HepG2 (cell line): ENCODE results near the gene TMEM63C. TPM values are rescaled to one million over a fixed set of nuclear protein-coding genes. Genes with fewer than 3 reads are reported as not detected.

Source experiments
- ATAC-seq: fragments of 200-7000 bp; cut with Tn5 transposase; 3 replicates; pipeline ENCODE4 v1.9.1; 2020; ENCODE audit warnings: mild to moderate bottlenecking, moderate library complexity
- BruUV-seq: library from RNA; stranded (reverse); fragments of 400-500 nt; replicated peaks from 2 replicates; lab custom pipeline; 2021; lab: Mats Ljungman, UMichigan
- CTCF ChIA-PET: fragments of 300-600 bp; formaldehyde crosslinking; extraction: SDS; loops from one replicate; lab custom pipeline; 2021; ENCODE audit warnings: low total read pairs, inconsistent platforms, low intra/inter-chr PET ratio; lab: Yijun Ruan, JAX
- POLR2A ChIA-PET: fragments of 350-600 bp; sonication (Branson Sonifier 250); formaldehyde crosslinking; loops from one replicate; lab custom pipeline; 2020; ENCODE audit warnings: antibody characterized with exemption, inconsistent platforms; lab: Yijun Ruan, JAX
- DNase-seq: peaks from one replicate; pipeline ENCODE4 v3.0.0-alpha.2; 2015; ENCODE audit warnings: low spot score
- FAIRE-seq: peaks from 3 replicates; lab custom pipeline; 2011; peaks lifted over from hg19 to GRCh38; lab: Jason Lieb, UNC
- H2AFZ ChIP-seq: one replicate; pipeline ENCODE4 v1.6.1; 2011; ENCODE audit warnings: low read length, inconsistent platforms
- H3K27ac ChIP-seq: fragments of 300-600 bp; 3 replicates; pipeline ENCODE4 v1.8.0; 2011; ENCODE audit warnings: mixed run types, mild to moderate bottlenecking, mixed read lengths, low read length, inconsistent platforms; ENCODE audit not compliant: insufficient read depth; ENCODE audit errors: extremely low read length
- H3K27me3 ChIP-seq, 2 experiments: fragments of 200-600 bp in 1 of 2; 2 replicates in 1 of 2; 3 replicates in 1 of 2; pipeline versions ENCODE4 v1.6.0 to v1.8.0; 2011; ENCODE audit warnings: low read length in 2 of 2, mild to moderate bottlenecking in 2 of 2, moderate library complexity in 2 of 2, inconsistent platforms in 1 of 2; ENCODE audit not compliant: insufficient read depth in 2 of 2, control insufficient read depth in 1 of 2
- H3K36me3 ChIP-seq, 2 experiments: fragments of 200-600 bp in 1 of 2; replicated peaks in 1 of 2; 2 replicates in 1 of 2; 3 replicates in 1 of 2; pipeline versions ENCODE4 v1.5.1 to v1.8.0; 2011; ENCODE audit warnings: low read length in 2 of 2, inconsistent platforms in 1 of 2; ENCODE audit not compliant: insufficient read depth in 2 of 2, control insufficient read depth in 1 of 2
- H3K4me1 ChIP-seq: 2 replicates; pipeline ENCODE4 v1.5.1; 2012; ENCODE audit warnings: low read length, inconsistent platforms; ENCODE audit not compliant: insufficient read depth
- H3K4me2 ChIP-seq: 2 replicates; pipeline ENCODE4 v1.6.0; 2011; ENCODE audit warnings: low read depth, low read length, inconsistent platforms
- H3K4me3 ChIP-seq, 3 experiments: fragments of 200-600 bp in 1 of 3; sonication (generic), shearing (Covaris generic) in 1 of 3; replicated peaks in 1 of 3; 2 replicates each; pipeline ENCODE4 v1.5.1; 2011 to 2016; ENCODE audit warnings: low read length in 3 of 3, inconsistent platforms in 2 of 3, low read depth in 2 of 3, mild to moderate bottlenecking in 2 of 3, control low read depth in 1 of 3, mixed read lengths in 1 of 3; ENCODE audit not compliant: insufficient read depth in 1 of 3
- H3K79me2 ChIP-seq: one replicate; pipeline ENCODE4 v1.6.1; 2011; ENCODE audit warnings: low read length, inconsistent platforms; ENCODE audit not compliant: insufficient read depth
- H3K9ac ChIP-seq: 2 replicates; pipeline ENCODE4 v1.6.0; 2011; ENCODE audit warnings: mild to moderate bottlenecking, low read depth, low read length, inconsistent platforms; ENCODE audit not compliant: insufficient read depth
- H3K9me3 ChIP-seq: 2 replicates; pipeline ENCODE4 v1.5.1; 2012; ENCODE audit warnings: mild to moderate bottlenecking, low read length
- H4K20me1 ChIP-seq: 2 replicates; pipeline ENCODE4 v1.6.0; 2011; ENCODE audit warnings: inconsistent platforms, mild to moderate bottlenecking, low read length, moderate library complexity; ENCODE audit not compliant: insufficient read depth
- HMG20A ChIP-seq: IDR thresholded peaks from 2 replicates; pipeline ENCODE4 v1.6.1; 2016; ENCODE audit warnings: borderline replicate concordance
- HNF4A ChIP-seq: sonication (generic); formaldehyde crosslinking; IDR thresholded peaks from 2 replicates; pipeline ENCODE4 v1.4.0; 2020; ENCODE audit warnings: missing genetic modification reagents
- KDM4B ChIP-seq: sonication (generic); formaldehyde crosslinking; IDR thresholded peaks from 2 replicates; pipeline ENCODE4 v1.4.0; 2020; ENCODE audit warnings: missing genetic modification reagents
- KDM5A ChIP-seq: fragments of 200-600 bp; sonication (generic); IDR thresholded peaks from 2 replicates; pipeline ENCODE4 v1.7.0; 2018; ENCODE audit warnings: antibody characterized with exemption, mild to moderate bottlenecking, low read length, borderline replicate concordance
- SKIL ChIP-seq: sonication (generic); formaldehyde crosslinking; IDR thresholded peaks from 2 replicates; pipeline ENCODE4 v1.8.0; 2022; ENCODE audit warnings: missing genetic modification reagents, mild to moderate bottlenecking, moderate library complexity, borderline replicate concordance
- ZNF253 ChIP-seq: sonication (generic); formaldehyde crosslinking; IDR thresholded peaks from 2 replicates; pipeline ENCODE4 v1.8.0; 2022; ENCODE audit warnings: mild to moderate bottlenecking, missing genetic modification reagents, borderline replicate concordance
- ZNF292 ChIP-seq: sonication (generic); formaldehyde crosslinking; IDR thresholded peaks from 2 replicates; pipeline ENCODE4 v1.8.1; 2022; ENCODE audit warnings: mild to moderate bottlenecking, low read depth, missing genetic modification reagents, borderline replicate concordance
- ZNF567 ChIP-seq: sonication (generic); formaldehyde crosslinking; IDR thresholded peaks from 2 replicates; pipeline ENCODE4 v1.8.1; 2023; ENCODE audit warnings: mild to moderate bottlenecking, missing genetic modification reagents, borderline replicate concordance
- WGBS: methylation state at CpG from one replicate; pipeline ENCODE4 v1.1.6; 2017; ENCODE audit warnings: low lambda C conversion rate; 5-methylcytosine and 5-hydroxymethylcytosine counted together
- in situ Hi-C: cut with HindIII; loops from 2 replicates; pipeline ENCODE4 v1.10.0; 2017; ENCODE audit warnings: low pct_unique_long_range_greater_than_20kb; ENCODE audit not compliant: extremely low pct_ligation_motif_present
- intact Hi-C: fragments of 100-400 bp; cut with micrococcal nuclease; formaldehyde crosslinking; loops from one replicate; pipeline ENCODE4 v1.10.0; 2022; ENCODE audit not compliant: unreplicated experiment
- polyA plus RNA-seq, 8 experiments: library from polyadenylated mRNA; depleted of rRNA in 3 of 8; stranded (reverse) in 7 of 8; unstranded in 1 of 8; fragments of >200 nt; fragmentation: Illumina TruSeq in 4 of 8; extraction: Trizol in 4 of 8; gene quantifications; 2 replicates each; pipeline versions ENCODE4 v1.2.1 to v1.2.3, GENCODE V29; 2011 to 2016; ENCODE audit warnings: low read depth in 4 of 8, missing spikeins in 1 of 8, mixed read lengths in 1 of 8; ENCODE audit not compliant: insufficient read depth in 1 of 8
- total RNA-seq, 5 experiments: library from RNA; depleted of rRNA; stranded (reverse); fragments of >200 nt; fragmentation: Illumina TruSeq; extraction: Trizol; gene quantifications; 2 replicates each; pipeline ENCODE4 v1.2.3, GENCODE V29; 2016; ENCODE audit warnings: low read depth in 1 of 5

The TMEM63C gene
- total and polyA plus RNA-seq, 2 of the 13 experiments (the other 11 are each of a cell fraction or from before 2014, with no cell fraction given), result 0.17 to 0.27 TPM

- no peak for TF ChIP-seq SKIL (CRISPR knock-in tag)
- TF ChIP-seq, all 625 proteins: peak for 16
Observed at GRCh38 chr14:77141214-77142004, 40.2 kb upstream of the TMEM63C start, which contains the start of gene ZDHHC22 (continued).

- Histone ChIP-seq H3K9ac (no peak overlapping the region), H3K9me3 (no peaks in the 10 kb centered on the region), H3K27me3 (peaks cover 5 to 54% of the 10 kb centered on the region in 2 experiments; a peak in 4 of 5 replicates), H3K36me3 (no peaks in the 10 kb centered on the region), H2AFZ (no peak overlapping the region), H4K20me1 (peaks cover 9% of the 10 kb centered on the region; the same call in 1 of the 2 replicates), H3K4me3 (peak overlapping the region in 1 of 3 experiments; percentile 67; a peak in 2 of 6 replicates), H3K4me2 (peak overlapping the region; percentile 74), H3K4me1 (peaks cover 19% of the 10 kb centered on the region), H3K27ac (no peak overlapping the region), H3K79me2 (no peaks in the 10 kb centered on the region)
- ChIA-PET CTCF (no interaction called here), POLR2A (no interaction called here)
- no TSS peak for BruUV-seq
- 19% methylated on average over 7 of the region's 9 CpGs for WGBS
- ATAC-seq (no peak), FAIRE-seq (no peak), DNase-seq (no peak)
- no peak for TF ChIP-seq KDM4B (CRISPR knock-in tag)
- no peak for TF ChIP-seq ZNF567 (CRISPR knock-in tag)
- no peak for TF ChIP-seq KDM5A
- TF ChIP-seq HNF4A (CRISPR knock-in tag), result no peak
- no peak for TF ChIP-seq HMG20A (CRISPR knock-in tag)
- no peak for TF ChIP-seq ZNF253 (CRISPR knock-in tag)
- TF ChIP-seq ZNF292, result no peak
- intact Hi-C loops, result no loop called here
- in situ Hi-C loops, result loop anchor here (5.0 kb wide), 1 partner anchor 65 kb away; no protein-coding TSS in a partner anchor
Observed at GRCh38 chr14:77142005-77142800, 39.4 kb upstream of the TMEM63C start.
